ENCODE data around the gene SOWAHB. TPM values are rescaled to one million over a fixed set of nuclear protein-coding genes. Genes with fewer than 3 reads are reported as not detected.
"Not testable (repeated sequence)": the region's sequence is repeated elsewhere in the genome, so short reads cannot be mapped to it uniquely, and the experiment has no call there.

The SOWAHB gene
- total RNA-seq, 4 donors from 2014 or later: 5.1 to 8.2 (median 6.9) TPM

- Histone ChIP-seq H3K27me3 (no peaks in the 10 kb centered on the region), H3K9me3 (no peaks in the 10 kb centered on the region), H3K27ac (no peak overlapping the region), H3K36me3 (no peaks in the 10 kb centered on the region), H3K4me3 (replicated peaks in 1 of 3) (no peak overlapping the region), H3K4me1 (no peaks in the 10 kb centered on the region)
- DNase-seq: no peak
- intact Hi-C loops (cut with DNase I): no loop called here
- WGBS, 2 donors: 82 to 85% methylated on average over 3 of the region's 3 CpGs
- TF ChIP-seq POLR2A (IDR thresholded peaks at IDR 0.05): no peak
- no peak for TF ChIP-seq CTCF (IDR thresholded peaks at IDR 0.05)
Measured at GRCh38 chr4:76879731-76880364, 18.1 kb downstream of the SOWAHB start.

- H3K36me3 ChIP-seq; H3K27ac ChIP-seq; H3K4me3 ChIP-seq (replicated peaks in 1 of 3); H3K27me3 ChIP-seq; H3K4me1 ChIP-seq; H3K9me3 ChIP-seq; intact Hi-C loops (cut with DNase I); DNase-seq: not testable (repeated sequence)
- 77 to 78% methylated on average over 3 of the region's 3 CpGs for WGBS, 2 donors
Measured at GRCh38 chr4:76878641-76879165, 19.2 kb downstream of the SOWAHB start.

GRCh38 chr4:76874176-76874575 lies 23.8 kb downstream of the SOWAHB start:
- Histone ChIP-seq H3K27me3 (no peaks in the 10 kb centered on the region), H3K36me3 (no peaks in the 10 kb centered on the region), H3K27ac (no peak overlapping the region), H3K4me1 (no peaks in the 10 kb centered on the region), H3K9me3 (no peaks in the 10 kb centered on the region), H3K4me3 (replicated peaks in 1 of 3) (no peak overlapping the region)
- no peak for DNase-seq
- 90% methylated on average over 4 of the region's 4 CpGs for WGBS, 2 donors
- no peak for TF ChIP-seq POLR2A (IDR thresholded peaks at IDR 0.05)
- no peak for TF ChIP-seq CTCF (IDR thresholded peaks at IDR 0.05)
- intact Hi-C loops (cut with DNase I): no loop called here

GRCh38 chr4:76873495-76873894 lies 24.4 kb downstream of the SOWAHB start:
- TF ChIP-seq CTCF (IDR thresholded peaks at IDR 0.05) (no peak), POLR2A (IDR thresholded peaks at IDR 0.05) (no peak)
- Histone ChIP-seq H3K4me3 (replicated peaks in 1 of 3) (no peak overlapping the region), H3K4me1 (no peaks in the 10 kb centered on the region), H3K36me3 (no peaks in the 10 kb centered on the region), H3K27me3 (no peaks in the 10 kb centered on the region), H3K9me3 (no peaks in the 10 kb centered on the region), H3K27ac (no peak overlapping the region)
- 67 to 89% methylated on average over 1 of the region's 1 CpG for WGBS, 2 donors
- intact Hi-C loops (cut with DNase I): no loop called here
- DNase-seq: no peak

GRCh38 chr4:76872556-76872955 lies 25.4 kb downstream of the SOWAHB start:
- Histone ChIP-seq H3K27me3 (no peaks in the 10 kb centered on the region), H3K27ac (no peak overlapping the region), H3K36me3 (no peaks in the 10 kb centered on the region), H3K9me3 (no peaks in the 10 kb centered on the region), H3K4me3 (replicated peaks in 1 of 3) (no peak overlapping the region), H3K4me1 (no peaks in the 10 kb centered on the region)
- DNase-seq: no peak
- TF ChIP-seq POLR2A (IDR thresholded peaks at IDR 0.05): no peak
- no peak for TF ChIP-seq CTCF (IDR thresholded peaks at IDR 0.05)
- intact Hi-C loops (cut with DNase I): no loop called here

- H3K4me3 ChIP-seq (replicated peaks in 1 of 3); H3K27me3 ChIP-seq; H3K27ac ChIP-seq; intact Hi-C loops (cut with DNase I); H3K9me3 ChIP-seq; DNase-seq; H3K4me1 ChIP-seq; H3K36me3 ChIP-seq: not testable (repeated sequence)
- WGBS, 2 donors: 82 to 90% methylated on average over 4 of the region's 4 CpGs
Measured at GRCh38 chr4:76868780-76869179, 29.2 kb downstream of the SOWAHB start.
